ENCODE data around the gene SYT9.

Gene SYT9

GRCh38 chr11:7251836-7252682 is at the start of gene SYT9:
TSS of gene SYT9 (plus strand) at chr11:7251904. CDS start at chr11:7252187, 283 bp downstream.
- DNase-seq = peak; percentile 18

GRCh38 chr11:7202412-7202811 is 49.3 kb upstream of the SYT9 start:
- DNase-seq = no peak

GRCh38 chr11:7204778-7205177 is 46.9 kb upstream of the SYT9 start:
- no peak for DNase-seq

GRCh38 chr11:7208391-7208790 is 43.3 kb upstream of the SYT9 start:
- DNase-seq = no peak

GRCh38 chr11:7219491-7219890 is 32.2 kb upstream of the SYT9 start:
- DNase-seq = no peak

GRCh38 chr11:7220636-7221035 is 31.1 kb upstream of the SYT9 start:
- DNase-seq = no peak

GRCh38 chr11:7222619-7223018 is 29.1 kb upstream of the SYT9 start:
- no peak for DNase-seq

GRCh38 chr11:7239877-7240276 is 11.8 kb upstream of the SYT9 start:
- DNase-seq = no peak

- no peak for DNase-seq
Observed at GRCh38 chr11:7245341-7245740, 6.4 kb upstream of the SYT9 start.

GRCh38 chr11:7246179-7246578 is 5.5 kb upstream of the SYT9 start:
- DNase-seq = no peak

- DNase-seq = no peak
Observed at GRCh38 chr11:7250166-7250565, 1.5 kb upstream of the SYT9 start.

GRCh38 chr11:7251487-7251835 is 243 bp upstream of the SYT9 start:
- DNase-seq = no peak

GRCh38 chr11:7252683-7253213 is 1.0 kb downstream of the SYT9 start:
- no peak for DNase-seq

- no peak for DNase-seq
Observed at GRCh38 chr11:7253800-7254199, 2.1 kb downstream of the SYT9 start.

GRCh38 chr11:7254731-7255291 is 3.1 kb downstream of the SYT9 start:
- no peak for DNase-seq

- no peak for DNase-seq
Observed at GRCh38 chr11:7256943-7257342, 5.2 kb downstream of the SYT9 start.

- no peak for DNase-seq
Observed at GRCh38 chr11:7257724-7258123, 6.0 kb downstream of the SYT9 start.

- DNase-seq = no peak
Observed at GRCh38 chr11:7261578-7261977, 9.9 kb downstream of the SYT9 start.

- DNase-seq = no peak
Observed at GRCh38 chr11:7262672-7263071, 11.0 kb downstream of the SYT9 start.

- no peak for DNase-seq
Observed at GRCh38 chr11:7263842-7264241, 12.1 kb downstream of the SYT9 start.

GRCh38 chr11:7268758-7269157 is 17.1 kb downstream of the SYT9 start:
- no peak for DNase-seq

GRCh38 chr11:7270233-7270865 is 18.6 kb downstream of the SYT9 start:
- no peak for DNase-seq

GRCh38 chr11:7272373-7272772 is 20.7 kb downstream of the SYT9 start:
- no peak for DNase-seq

GRCh38 chr11:7275133-7275532 is 23.4 kb downstream of the SYT9 start:
- no peak for DNase-seq
